Measurements from ENCODE around the gene PRPF18.

DNA sequence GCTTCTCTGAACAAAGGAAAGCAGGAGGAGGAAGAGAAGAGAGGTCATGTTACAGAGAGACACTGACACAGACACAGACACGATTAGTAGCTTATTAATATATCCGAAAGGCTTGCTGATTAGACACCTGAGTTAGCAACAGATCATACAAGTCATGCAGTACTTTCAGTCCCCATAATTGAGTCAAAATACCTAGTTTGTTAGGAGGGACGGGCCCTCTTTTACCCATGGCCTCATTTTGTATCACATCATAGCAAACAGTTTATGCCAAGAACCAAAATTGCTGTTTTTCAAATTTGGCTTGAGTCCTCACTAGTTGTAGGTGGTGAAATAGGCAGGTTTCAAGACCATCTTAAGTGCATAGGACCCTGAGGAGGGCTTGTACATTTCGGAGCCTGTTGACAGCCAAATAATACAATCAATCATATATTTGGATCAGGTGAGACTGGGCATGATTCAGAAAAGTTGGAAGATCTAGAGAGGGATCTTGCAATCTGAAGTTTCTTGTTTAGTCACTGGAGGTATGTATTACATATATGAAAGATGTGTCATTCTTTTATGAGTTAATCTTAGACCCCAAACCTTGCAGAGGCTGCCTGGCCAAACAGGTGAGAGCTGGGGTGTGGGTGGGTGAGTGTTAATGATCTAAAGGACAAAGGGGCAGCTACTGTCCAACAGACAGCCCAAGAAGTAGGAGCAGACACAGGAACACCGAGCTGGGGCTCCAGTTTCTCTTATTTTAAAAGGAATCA, 65.4 kb downstream of the PRPF18 start:
- TF ChIP-seq, protein P1, sequence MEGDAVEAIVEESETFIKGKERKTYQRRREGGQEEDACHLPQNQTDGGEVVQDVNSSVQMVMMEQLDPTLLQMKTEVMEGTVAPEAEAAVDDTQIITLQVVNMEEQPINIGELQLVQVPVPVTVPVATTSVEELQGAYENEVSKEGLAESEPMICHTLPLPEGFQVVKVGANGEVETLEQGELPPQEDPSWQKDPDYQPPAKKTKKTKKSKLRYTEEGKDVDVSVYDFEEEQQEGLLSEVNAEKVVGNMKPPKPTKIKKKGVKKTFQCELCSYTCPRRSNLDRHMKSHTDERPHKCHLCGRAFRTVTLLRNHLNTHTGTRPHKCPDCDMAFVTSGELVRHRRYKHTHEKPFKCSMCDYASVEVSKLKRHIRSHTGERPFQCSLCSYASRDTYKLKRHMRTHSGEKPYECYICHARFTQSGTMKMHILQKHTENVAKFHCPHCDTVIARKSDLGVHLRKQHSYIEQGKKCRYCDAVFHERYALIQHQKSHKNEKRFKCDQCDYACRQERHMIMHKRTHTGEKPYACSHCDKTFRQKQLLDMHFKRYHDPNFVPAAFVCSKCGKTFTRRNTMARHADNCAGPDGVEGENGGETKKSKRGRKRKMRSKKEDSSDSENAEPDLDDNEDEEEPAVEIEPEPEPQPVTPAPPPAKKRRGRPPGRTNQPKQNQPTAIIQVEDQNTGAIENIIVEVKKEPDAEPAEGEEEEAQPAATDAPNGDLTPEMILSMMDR (conservative IDR thresholded peaks at IDR 0.05 in 1 of 2, IDR thresholded peaks at IDR 0.05 in 1 of 2; ENCODE audit: low read depth in 1 of 2, low read length in 2 of 2), result no peak
- TF ChIP-seq EZH2 (IDR thresholded peaks at IDR 0.05; ENCODE audit: low read length, missing control alignments), result no peak

Measured in fibroblast of lung (primary cell).